Prostate gland (tissue), 2 donors: Measurements from ENCODE around the gene DENND2A. TPM values are rescaled to one million over a fixed set of nuclear protein-coding genes. Genes with fewer than 3 reads are reported as not detected.

Experiments used
- DNase-seq: peaks from one replicate; pipeline ENCODE4 v3.0.0-alpha.2; 2019; ENCODE audit warnings: low spot score
- H3K27ac ChIP-seq, 2 donors: fragments of 200-600 bp; sonication (generic); 2 replicates each; pipeline ENCODE4 v1.5.1; 2017 to 2019
- H3K27me3 ChIP-seq: fragments of 200-600 bp; sonication (generic); replicated peaks from 2 replicates; pipeline ENCODE4 v1.5.1; 2019; ENCODE audit not compliant: insufficient read depth
- H3K36me3 ChIP-seq, 2 donors: fragments of 200-600 bp; sonication (generic); 1 replicate in 1 of 2; 2 replicates in 1 of 2; pipeline versions ENCODE4 v1.5.1 to v1.8.1; 2017 to 2019
- H3K4me1 ChIP-seq: fragments of 200-600 bp; sonication (generic); replicated peaks from 2 replicates; pipeline ENCODE4 v1.5.1; 2019
- H3K4me3 ChIP-seq, 2 donors: fragments of 200-600 bp; sonication (generic); 2 replicates each; pipeline ENCODE4 v1.5.1; 2017 to 2019
- H3K9me3 ChIP-seq: fragments of 200-600 bp; sonication (generic); 2 replicates; pipeline ENCODE4 v1.5.1; 2017
- POLR2A ChIP-seq: fragments of 450-650 bp; IDR thresholded peaks from one replicate; pipeline ENCODE4 v1.6.1; 2016; ENCODE audit warnings: antibody characterized with exemption, mild to moderate bottlenecking
- POLR2AphosphoS5 ChIP-seq: sonication (generic); formaldehyde crosslinking; IDR thresholded peaks from one replicate; pipeline ENCODE4 v1.6.1; 2017; ENCODE audit warnings: antibody characterized with exemption
- WGBS: methylation state at CpG from one replicate; pipeline ENCODE4 v1.1.5; 2018; 5-methylcytosine and 5-hydroxymethylcytosine counted together
- intact Hi-C: fragments of 100-400 bp; cut with DNase I; formaldehyde crosslinking; loops from one replicate; pipeline ENCODE4 v1.14.2; 2022
- total RNA-seq, 2 donors: library from RNA; depleted of rRNA; stranded (reverse); fragments of >200 nt; gene quantifications; one replicate each; pipeline ENCODE4 v1.1.0, GENCODE V29; 2016
- TF ChIP-seq, protein P1 (sequence below), 4 experiments: fragments of 200-600 bp in 2 of 4; fragments of 450-650 bp in 2 of 4; sonication (generic) in 2 of 4; IDR thresholded peaks; 1 replicate in 3 of 4; 2 replicates in 1 of 4; pipeline ENCODE4 v1.5.1; 2016 to 2019; ENCODE audit warnings: antibody characterized with exemption in 4 of 4, mild to moderate bottlenecking in 2 of 4, moderate library complexity in 2 of 4

The DENND2A gene
- total RNA-seq, 2 donors from 2014 or later = 4.0 to 9.2 TPM

DNA sequence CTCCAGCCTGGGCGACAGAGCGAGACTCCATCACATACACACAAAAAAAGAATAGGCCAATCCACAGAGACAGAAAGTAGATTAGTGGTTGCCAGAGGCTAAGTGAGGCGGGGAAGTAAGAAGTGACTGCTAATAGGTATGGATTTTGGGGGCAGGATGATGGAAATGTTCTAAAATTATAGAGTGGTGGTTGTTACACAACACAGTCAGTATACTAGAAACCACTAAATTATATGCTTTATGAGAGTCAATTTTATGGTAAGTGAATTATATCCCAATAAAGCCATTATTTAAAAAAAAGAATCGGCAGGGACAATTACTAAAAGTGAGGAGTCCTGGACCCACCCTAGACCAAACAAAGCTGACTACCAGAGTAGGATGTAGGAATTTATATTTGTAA, 24.3 kb downstream of the DENND2A start:
- no peak overlapping the region for H3K27ac ChIP-seq
- H3K36me3 ChIP-seq = no peaks in the 10 kb centered on the region
- 64% methylated on average over 4 of the region's 4 CpGs for WGBS
- intact Hi-C loops = no loop called here
- TF ChIP-seq POLR2AphosphoS5 = no peak
- TF ChIP-seq, protein P1, sequence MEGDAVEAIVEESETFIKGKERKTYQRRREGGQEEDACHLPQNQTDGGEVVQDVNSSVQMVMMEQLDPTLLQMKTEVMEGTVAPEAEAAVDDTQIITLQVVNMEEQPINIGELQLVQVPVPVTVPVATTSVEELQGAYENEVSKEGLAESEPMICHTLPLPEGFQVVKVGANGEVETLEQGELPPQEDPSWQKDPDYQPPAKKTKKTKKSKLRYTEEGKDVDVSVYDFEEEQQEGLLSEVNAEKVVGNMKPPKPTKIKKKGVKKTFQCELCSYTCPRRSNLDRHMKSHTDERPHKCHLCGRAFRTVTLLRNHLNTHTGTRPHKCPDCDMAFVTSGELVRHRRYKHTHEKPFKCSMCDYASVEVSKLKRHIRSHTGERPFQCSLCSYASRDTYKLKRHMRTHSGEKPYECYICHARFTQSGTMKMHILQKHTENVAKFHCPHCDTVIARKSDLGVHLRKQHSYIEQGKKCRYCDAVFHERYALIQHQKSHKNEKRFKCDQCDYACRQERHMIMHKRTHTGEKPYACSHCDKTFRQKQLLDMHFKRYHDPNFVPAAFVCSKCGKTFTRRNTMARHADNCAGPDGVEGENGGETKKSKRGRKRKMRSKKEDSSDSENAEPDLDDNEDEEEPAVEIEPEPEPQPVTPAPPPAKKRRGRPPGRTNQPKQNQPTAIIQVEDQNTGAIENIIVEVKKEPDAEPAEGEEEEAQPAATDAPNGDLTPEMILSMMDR (IDR thresholded peaks at IDR 0.05) = no peak
- no peak for TF ChIP-seq POLR2A
- no peak overlapping the region for H3K4me3 ChIP-seq
- no peak for DNase-seq
- no peaks in the 10 kb centered on the region for H3K4me1 ChIP-seq
- no peaks in the 10 kb centered on the region for H3K27me3 ChIP-seq
- H3K9me3 ChIP-seq = no peaks in the 10 kb centered on the region

DNA sequence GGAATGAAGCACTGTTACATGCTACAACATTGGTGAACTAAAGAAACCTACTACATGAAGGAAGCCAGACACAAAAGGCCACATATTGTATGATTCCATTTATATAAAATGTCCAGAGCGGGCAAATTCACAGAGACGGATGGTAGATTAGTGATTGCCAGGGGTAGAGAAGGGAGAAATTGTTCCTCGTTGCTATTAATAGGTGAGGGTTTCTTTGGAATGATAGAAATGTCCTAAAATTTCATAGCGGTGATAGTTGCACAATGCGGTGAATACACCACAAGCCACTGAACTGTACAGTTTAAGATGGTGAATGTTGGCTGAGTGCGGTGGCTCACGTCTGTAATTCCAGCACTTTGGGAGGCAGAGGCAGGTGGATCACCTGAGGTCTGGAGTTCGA, 29.0 kb downstream of the DENND2A start:
- H3K27ac ChIP-seq = no peak overlapping the region
- no peak overlapping the region for H3K4me3 ChIP-seq
- no peak for DNase-seq
- intact Hi-C loops = no loop called here
- WGBS = 91% methylated on average over 8 of the region's 8 CpGs
- no peaks in the 10 kb centered on the region for H3K4me1 ChIP-seq
- TF ChIP-seq POLR2AphosphoS5 (no peak), POLR2A (no peak)
- TF ChIP-seq, protein P1 (IDR thresholded peaks at IDR 0.05) = no peak
- H3K36me3 ChIP-seq = no peaks in the 10 kb centered on the region
- H3K9me3 ChIP-seq = no peaks in the 10 kb centered on the region
- H3K27me3 ChIP-seq = no peaks in the 10 kb centered on the region

DNA sequence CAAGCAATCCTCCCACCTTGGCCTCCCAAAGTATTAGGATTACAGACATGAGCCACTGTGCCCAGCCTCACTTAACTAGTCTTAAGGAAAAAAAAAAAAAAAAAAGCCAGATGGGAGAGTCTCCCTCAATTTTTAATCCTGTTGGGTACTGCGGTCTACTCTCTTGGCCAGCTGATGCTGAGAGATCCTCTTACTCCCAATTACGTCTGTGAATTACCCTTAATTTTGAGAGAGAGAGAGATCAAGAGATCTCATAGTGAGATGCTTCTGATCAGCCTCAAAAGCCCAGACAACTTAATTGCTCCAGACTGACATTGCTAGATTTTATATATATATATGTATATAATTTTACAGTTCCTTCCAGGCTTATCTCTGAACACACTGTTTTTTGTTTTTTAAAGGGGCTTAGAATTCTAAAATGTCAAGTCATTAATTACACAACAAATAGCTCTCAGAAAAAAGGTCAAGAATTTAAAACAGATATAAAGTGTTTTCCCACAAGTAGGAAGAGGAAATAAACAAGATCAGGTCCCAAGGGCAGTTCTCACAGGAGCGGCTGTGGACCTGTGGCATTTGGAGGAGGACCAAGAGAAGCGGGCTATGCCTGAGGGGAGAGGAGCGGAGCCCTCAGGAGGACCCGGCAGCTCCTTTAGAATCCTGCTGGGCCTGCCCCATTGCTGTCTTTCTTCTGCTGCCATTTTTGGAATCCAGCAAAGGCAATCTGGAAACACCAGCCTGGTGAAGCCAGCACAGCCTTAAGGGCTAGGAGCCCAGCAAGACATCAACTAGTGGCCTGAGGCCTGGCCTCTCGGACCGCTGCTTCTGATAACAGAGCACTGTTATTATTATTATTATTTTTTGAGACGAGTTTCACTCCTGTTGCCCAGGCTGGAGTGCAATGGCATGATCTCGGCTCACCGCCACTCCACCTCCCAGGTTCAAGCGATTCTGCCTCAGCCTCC, 30.1 kb downstream of the DENND2A start:
- Histone ChIP-seq H3K4me3 (no peak overlapping the region), H3K27ac (no peak overlapping the region), H3K27me3 (no peaks in the 10 kb centered on the region), H3K9me3 (no peaks in the 10 kb centered on the region), H3K4me1 (no peaks in the 10 kb centered on the region), H3K36me3 (no peaks in the 10 kb centered on the region)
- intact Hi-C loops = no loop called here
- WGBS = 72% methylated on average over 12 of the region's 12 CpGs
- TF ChIP-seq POLR2A (no peak), POLR2AphosphoS5 (no peak)
- TF ChIP-seq, protein P1 (IDR thresholded peaks at IDR 0.05) = no peak
- DNase-seq = no peak

DNA sequence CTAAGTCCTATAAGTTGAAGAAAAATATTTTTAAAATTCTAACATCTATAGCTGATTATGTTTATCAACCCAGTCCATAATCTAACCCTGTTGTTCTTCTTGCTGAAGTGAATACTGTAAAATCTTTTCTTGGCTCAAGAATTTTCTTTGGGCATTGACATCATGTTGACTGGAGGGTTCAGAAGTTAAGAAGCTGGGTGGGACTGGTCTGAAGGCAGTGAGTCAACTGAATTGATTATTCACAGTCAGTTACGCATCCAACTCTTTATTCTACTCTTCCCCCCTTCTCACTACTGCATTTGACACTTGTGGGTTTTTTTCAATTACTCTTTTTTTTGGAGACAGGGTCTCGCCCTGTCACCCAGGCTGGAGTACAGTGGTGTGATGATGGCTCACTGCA, 31.0 kb downstream of the DENND2A start:
- Histone ChIP-seq H3K4me1 (no peaks in the 10 kb centered on the region), H3K4me3 (no peak overlapping the region), H3K9me3 (no peaks in the 10 kb centered on the region), H3K27ac (no peak overlapping the region), H3K27me3 (no peaks in the 10 kb centered on the region), H3K36me3 (no peaks in the 10 kb centered on the region)
- DNase-seq = no peak
- 86% methylated on average over 2 of the region's 2 CpGs for WGBS
- intact Hi-C loops = no loop called here
- TF ChIP-seq POLR2A (no peak), POLR2AphosphoS5 (no peak)
- TF ChIP-seq, protein P1 (IDR thresholded peaks at IDR 0.05) = no peak
